Stimulated activated CD4-positive, alpha-beta T cell treated with anti-CD3 and anti-CD28 coated beads, Interleukin-1b, Interleukin-23, amount 100 ng/mL, for 4 hours (primary cell): ENCODE measurements around the gene BCL2L1.
"Not testable (repeated sequence)": the region's sequence is repeated elsewhere in the genome, so short reads cannot be mapped to it uniquely, and the experiment has no call there.

ENCODE experiments used
- DNase-seq, 2 donors: peaks; one replicate each; pipeline ENCODE4 v3.0.0-alpha.2; 2020; ENCODE audit warnings: low read depth in 2 of 2

The BCL2L1 gene

GRCh38 chr20:31674895-31675827, 47.5 kb downstream of the BCL2L1 start:
- DNase-seq: peak; percentile 22 to 48

GRCh38 chr20:31673943-31674463, 48.7 kb downstream of the BCL2L1 start:
- no peak for DNase-seq

GRCh38 chr20:31673435-31673834, 49.2 kb downstream of the BCL2L1 start:
- DNase-seq: no peak

- DNase-seq: no peak
These were observed 51.3 kb downstream of the BCL2L1 start for GRCh38 chr20:31671324-31671723.

GRCh38 chr20:31670371-31671228, 52.1 kb downstream of the BCL2L1 start:
- DNase-seq: no peak

- no peak for DNase-seq
These were observed 52.8 kb downstream of the BCL2L1 start for GRCh38 chr20:31669876-31670275.

GRCh38 chr20:31668944-31669343, 53.7 kb downstream of the BCL2L1 start:
- not testable (repeated sequence) for DNase-seq

GRCh38 chr20:31667315-31668285, 55.1 kb downstream of the BCL2L1 start:
- no peak for DNase-seq

- DNase-seq: no peak
These were observed 56.2 kb downstream of the BCL2L1 start for GRCh38 chr20:31666258-31667042.

GRCh38 chr20:31665753-31666152, 56.9 kb downstream of the BCL2L1 start:
- DNase-seq: no peak

- no peak for DNase-seq
These were observed 57.8 kb downstream of the BCL2L1 start for GRCh38 chr20:31664696-31665354.

GRCh38 chr20:31663838-31664695, 58.6 kb downstream of the BCL2L1 start:
- no peak for DNase-seq

GRCh38 chr20:31663524-31663837, 59.2 kb downstream of the BCL2L1 start:
- no peak for DNase-seq

GRCh38 chr20:31662372-31662854, 60.3 kb downstream of the BCL2L1 start:
- DNase-seq: no peak

- peak; percentile 75 to 79 for DNase-seq
These were observed 60.9 kb downstream of the BCL2L1 start for GRCh38 chr20:31661625-31662371.

GRCh38 chr20:31654534-31654933, 68.1 kb downstream of the BCL2L1 start:
- DNase-seq: no peak

- no peak for DNase-seq
These were observed 69.1 kb downstream of the BCL2L1 start for GRCh38 chr20:31653561-31653960.

- DNase-seq: no peak
These were observed 69.7 kb downstream of the BCL2L1 start for GRCh38 chr20:31652917-31653396.
